Stimulated activated CD4-positive, alpha-beta T cell treated with anti-CD3 and anti-CD28 coated beads, Interleukin-12 subunit alpha, Interleukin-12 subunit beta, amount 100 ng/mL, for 24 hours (primary cell): ENCODE data around the gene CSNK1G2.

ENCODE experiments used
- DNase-seq, 2 experiments: peaks; one replicate each; pipeline ENCODE4 v3.0.0-alpha.2; 2020; ENCODE audit warnings: low read depth in 2 of 2

The CSNK1G2 gene

DNA sequence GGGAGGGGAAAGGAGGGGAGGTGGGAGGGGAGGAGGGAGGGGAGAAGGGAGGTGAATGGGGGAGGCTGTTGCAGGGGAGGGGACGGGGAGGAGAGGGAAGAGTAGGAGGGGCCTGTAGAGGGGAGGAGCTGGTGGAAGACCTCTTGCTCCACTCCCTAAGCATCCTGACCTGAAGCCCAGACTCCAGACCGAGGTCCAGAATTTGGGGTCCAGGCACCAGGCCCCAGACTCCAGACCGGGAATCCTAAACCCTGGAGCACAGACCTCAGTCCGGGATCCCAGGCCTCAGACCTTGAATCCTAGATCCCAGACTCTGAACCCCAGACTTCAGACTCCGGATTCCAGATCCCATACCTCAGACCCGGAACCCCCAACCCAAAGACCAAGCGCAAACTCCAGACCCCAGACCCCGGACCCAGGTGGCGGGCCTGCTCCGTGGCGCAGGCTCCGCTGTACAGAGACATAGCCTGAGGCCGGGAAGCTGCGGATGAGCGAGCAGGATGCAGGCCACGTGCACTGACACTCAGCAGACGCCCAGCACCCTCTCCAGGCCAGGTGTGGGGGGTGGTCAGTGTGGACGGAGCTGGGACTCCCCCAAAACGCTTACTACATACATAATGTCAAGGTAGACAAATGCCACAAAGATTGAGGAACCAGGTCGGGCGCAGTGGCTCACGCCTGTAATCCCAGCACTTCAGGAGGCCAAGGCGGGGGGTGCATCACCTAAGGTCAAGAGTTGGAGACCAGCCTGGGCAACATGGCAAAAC, 75.3 kb downstream of the CSNK1G2 start:
- peak in 1 of 2 experiments; percentile 43 for DNase-seq

DNA sequence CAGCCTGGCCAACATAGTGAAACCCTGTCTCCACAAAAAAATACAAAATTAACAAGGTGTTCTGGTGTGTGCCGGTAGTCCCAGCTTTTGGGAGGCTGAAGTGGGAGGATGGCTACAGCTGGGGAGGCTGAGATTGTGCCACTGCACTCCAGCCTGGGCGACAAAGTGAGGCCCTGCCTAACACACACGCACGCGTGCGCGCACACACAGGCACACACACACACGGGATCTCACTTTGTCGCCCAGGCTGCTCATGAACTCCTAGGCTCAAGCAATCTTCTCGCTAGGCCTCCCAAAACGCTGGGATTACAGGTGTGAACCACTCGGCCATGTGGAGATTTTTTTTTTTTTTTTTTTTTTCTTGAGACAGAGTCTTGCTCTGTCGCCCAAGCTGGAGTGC, 77.8 kb downstream of the CSNK1G2 start:
- no peak for DNase-seq

DNA sequence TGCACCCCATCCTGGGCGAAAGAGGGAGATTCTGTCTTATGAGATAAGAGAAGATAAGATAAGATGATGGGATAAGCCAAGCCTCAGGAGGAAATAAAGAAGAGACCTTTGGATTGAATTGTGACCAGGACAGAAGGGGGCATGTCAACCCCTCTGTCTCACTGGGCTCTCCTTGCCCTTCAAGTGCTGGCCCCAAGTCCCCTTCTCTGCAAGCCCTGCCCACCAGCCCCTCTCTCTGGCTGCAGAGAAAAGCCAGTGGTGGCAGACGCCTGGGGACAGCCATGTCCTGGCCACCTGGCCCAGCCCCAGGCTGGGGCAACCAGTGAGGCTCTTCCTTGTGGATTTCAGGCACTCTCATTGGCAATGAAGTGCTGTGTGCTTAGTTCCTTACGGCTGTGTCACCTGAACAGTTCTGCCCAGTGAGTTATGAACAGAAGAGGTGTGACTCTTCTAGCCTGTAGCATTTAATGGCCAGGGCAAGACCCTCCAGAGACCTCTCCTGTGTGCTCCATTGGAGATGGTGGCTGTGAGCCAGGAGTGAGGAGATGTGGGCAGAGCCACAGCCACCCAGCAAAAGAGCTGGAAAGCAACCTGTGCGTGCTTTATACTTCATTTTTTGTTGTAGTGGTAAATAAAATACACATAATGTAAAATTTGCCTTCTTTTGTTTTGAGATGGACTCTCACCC, 80.6 kb downstream of the CSNK1G2 start:
- DNase-seq, result no peak

DNA sequence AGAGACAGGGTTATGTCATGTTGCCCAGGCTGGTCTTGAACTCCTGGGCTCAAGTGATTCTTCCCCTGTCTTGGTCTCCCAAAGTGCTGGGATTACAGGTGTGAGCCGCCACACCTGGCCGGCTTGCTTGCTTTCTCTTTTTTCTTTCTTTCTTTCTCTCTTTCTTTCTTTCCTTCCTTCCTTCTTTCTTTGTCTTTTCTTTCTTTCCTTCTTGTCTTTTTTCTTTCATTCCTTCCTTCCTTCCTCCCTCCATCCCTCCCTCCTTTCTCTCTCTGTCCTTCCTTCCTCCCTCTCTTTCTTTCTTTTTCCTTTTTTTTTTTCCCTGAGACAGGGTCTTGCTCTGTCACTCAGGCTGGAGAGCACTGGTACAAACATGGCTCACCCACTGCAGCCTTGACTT, 81.3 kb downstream of the CSNK1G2 start:
- DNase-seq, result no peak

DNA sequence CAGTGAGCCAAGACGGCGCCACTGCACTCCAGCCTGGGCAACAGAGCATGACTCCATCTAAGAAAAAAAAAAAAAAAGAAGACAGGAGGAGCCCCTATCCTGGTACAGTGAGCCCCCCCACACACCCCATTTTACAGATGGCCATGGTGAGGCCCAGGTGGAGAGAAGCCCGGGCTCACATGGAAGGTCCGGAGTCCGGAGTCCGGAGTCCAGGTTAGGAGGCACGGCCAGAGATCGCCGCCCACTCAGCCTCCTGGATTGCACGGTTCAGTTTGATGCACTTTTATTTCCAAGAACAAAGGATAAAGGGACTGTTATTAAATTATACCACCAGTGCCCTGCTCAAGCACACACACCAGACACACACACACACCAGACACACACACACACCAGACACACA, 85.8 kb downstream of the CSNK1G2 start:
- no peak for DNase-seq

DNA sequence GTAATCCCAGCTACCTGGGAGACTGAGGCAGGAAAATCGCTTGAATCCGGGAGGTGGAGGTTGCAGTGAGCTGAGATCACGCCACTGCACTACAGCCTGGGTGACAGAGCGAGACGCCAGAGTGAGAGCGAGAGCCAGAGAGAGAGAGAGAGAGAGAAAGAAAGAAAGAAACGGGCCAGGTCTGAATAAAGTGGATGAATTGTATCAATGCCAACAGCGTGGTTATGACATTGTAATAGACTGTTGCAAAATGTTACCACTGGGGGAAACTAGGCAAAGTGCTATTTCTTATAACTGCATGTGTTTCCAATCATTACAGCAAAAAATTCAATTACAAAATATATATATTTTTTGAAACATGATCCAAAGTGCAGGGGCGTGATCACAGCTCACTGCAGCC, 86.4 kb downstream of the CSNK1G2 start:
- no peak for DNase-seq
